Uterus (tissue), 4 donors: ENCODE data around the gene KIRREL2. TPM values are rescaled to one million over a fixed set of nuclear protein-coding genes. Genes with fewer than 3 reads are reported as not detected.

Experiments used
- DNase-seq, 2 donors: peaks; one replicate each; pipeline ENCODE4 v3.0.0-alpha.2; 2019 to 2020
- H3K27ac ChIP-seq, 2 donors: fragments of 200-600 bp; sonication (generic); 1 replicate in 1 of 2; 2 replicates in 1 of 2; pipeline ENCODE4 v1.5.1; 2016 to 2018
- H3K27me3 ChIP-seq, 2 donors: fragments of 200-600 bp; sonication (generic); one replicate each; pipeline ENCODE4 v1.5.1; 2018 to 2019; ENCODE audit warnings: control low read depth in 1 of 2
- H3K36me3 ChIP-seq, 2 donors: fragments of 200-600 bp; sonication (generic); one replicate each; pipeline ENCODE4 v1.5.1; 2019; ENCODE audit warnings: control low read depth in 1 of 2
- H3K4me1 ChIP-seq, 2 donors: fragments of 200-600 bp; sonication (generic); one replicate each; pipeline ENCODE4 v1.5.1; 2018 to 2019; ENCODE audit warnings: control low read depth in 1 of 2
- H3K4me3 ChIP-seq, 2 donors: fragments of 200-600 bp; sonication (generic); 1 replicate in 1 of 2; 2 replicates in 1 of 2; pipeline ENCODE4 v1.5.1; 2018 to 2019; ENCODE audit warnings: mild to moderate bottlenecking in 1 of 2
- H3K9me3 ChIP-seq, 2 donors: fragments of 200-600 bp; sonication (generic); one replicate each; pipeline ENCODE4 v1.5.1; 2019; ENCODE audit warnings: control low read depth in 1 of 2
- POLR2A ChIP-seq, 2 donors: fragments of 450-650 bp; IDR thresholded peaks; one replicate each; pipeline ENCODE4 v1.6.1; 2016; ENCODE audit warnings: antibody characterized with exemption in 2 of 2, mild to moderate bottlenecking in 1 of 2, moderate library complexity in 1 of 2
- intact Hi-C: fragments of 100-400 bp; cut with DNase I; formaldehyde crosslinking; loops from one replicate; pipeline ENCODE4 v1.15.1; 2023; ENCODE audit warnings: low total_unique reads
- total RNA-seq, 4 donors: library from RNA; depleted of rRNA in 3 of 4; stranded (reverse); fragments of >200 nt in 3 of 4; gene quantifications; one replicate each; pipeline versions ENCODE4 v1.1.0 to v1.2.4, GENCODE V29; 2014 to 2023
- TF ChIP-seq, protein P1 (sequence below), 4 experiments: fragments of 200-600 bp in 2 of 4; fragments of 450-650 bp in 2 of 4; sonication (generic) in 2 of 4; IDR thresholded peaks; one replicate each; pipeline ENCODE4 v1.5.1; 2016 to 2019; ENCODE audit warnings: antibody characterized with exemption in 4 of 4, mild to moderate bottlenecking in 2 of 4, moderate library complexity in 1 of 4
- donor health status: DM: yes; HTN: yes; CAD: no.

The KIRREL2 gene
- total RNA-seq, 4 donors from 2014 or later = 0.55 to 2.8 TPM; not detected in 2

DNA sequence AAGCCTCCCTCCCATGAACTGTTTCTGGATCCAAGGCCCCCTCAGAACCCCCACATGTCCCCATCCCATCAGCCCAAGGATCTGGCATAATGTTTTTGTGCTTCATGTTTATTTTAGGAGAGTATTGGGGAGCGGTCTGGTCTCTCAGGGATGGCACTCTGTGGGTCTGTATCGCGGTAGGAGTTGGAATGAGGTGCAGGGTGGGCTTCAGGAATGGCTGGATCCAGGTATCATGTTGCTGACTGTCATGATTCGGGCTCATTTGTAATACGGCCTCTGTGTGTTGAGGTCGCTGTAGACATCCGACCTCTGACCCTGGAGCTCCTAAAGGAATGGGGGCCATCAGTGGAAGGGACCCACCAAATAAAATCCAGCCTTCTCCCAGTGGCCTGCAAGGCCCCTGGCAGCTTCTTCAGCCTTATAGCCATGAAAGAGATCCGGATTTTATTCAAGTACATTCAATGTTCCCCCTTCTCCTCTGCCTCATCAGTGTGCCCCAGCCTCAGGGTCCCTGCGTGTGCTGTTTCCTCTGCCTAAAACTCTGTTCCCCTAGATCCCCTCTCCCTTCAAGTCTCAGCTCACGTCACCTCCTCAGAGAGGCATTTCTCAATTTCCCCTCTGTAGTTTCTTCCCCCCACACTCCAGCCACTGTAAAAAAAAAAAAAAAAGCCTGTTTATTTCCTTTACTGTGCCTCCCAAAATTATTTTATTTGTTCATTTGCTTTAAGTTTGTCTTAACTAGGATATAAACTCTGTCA lies 47.8 kb downstream of the KIRREL2 start:
- no peaks in the 10 kb centered on the region for H3K27me3 ChIP-seq
- TF ChIP-seq, protein P1, sequence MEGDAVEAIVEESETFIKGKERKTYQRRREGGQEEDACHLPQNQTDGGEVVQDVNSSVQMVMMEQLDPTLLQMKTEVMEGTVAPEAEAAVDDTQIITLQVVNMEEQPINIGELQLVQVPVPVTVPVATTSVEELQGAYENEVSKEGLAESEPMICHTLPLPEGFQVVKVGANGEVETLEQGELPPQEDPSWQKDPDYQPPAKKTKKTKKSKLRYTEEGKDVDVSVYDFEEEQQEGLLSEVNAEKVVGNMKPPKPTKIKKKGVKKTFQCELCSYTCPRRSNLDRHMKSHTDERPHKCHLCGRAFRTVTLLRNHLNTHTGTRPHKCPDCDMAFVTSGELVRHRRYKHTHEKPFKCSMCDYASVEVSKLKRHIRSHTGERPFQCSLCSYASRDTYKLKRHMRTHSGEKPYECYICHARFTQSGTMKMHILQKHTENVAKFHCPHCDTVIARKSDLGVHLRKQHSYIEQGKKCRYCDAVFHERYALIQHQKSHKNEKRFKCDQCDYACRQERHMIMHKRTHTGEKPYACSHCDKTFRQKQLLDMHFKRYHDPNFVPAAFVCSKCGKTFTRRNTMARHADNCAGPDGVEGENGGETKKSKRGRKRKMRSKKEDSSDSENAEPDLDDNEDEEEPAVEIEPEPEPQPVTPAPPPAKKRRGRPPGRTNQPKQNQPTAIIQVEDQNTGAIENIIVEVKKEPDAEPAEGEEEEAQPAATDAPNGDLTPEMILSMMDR (IDR thresholded peaks at IDR 0.05) = no peak
- TF ChIP-seq POLR2A (IDR thresholded peaks at IDR 0.05) = no peak
- no peaks in the 10 kb centered on the region for H3K9me3 ChIP-seq
- H3K4me3 ChIP-seq = no peak overlapping the region
- intact Hi-C loops = no loop called here
- H3K4me1 ChIP-seq = peaks cover 0 to 4% of the 10 kb centered on the region in 2 donors
- no peak for DNase-seq
- no peak overlapping the region for H3K27ac ChIP-seq
- H3K36me3 ChIP-seq = no peaks in the 10 kb centered on the region

DNA sequence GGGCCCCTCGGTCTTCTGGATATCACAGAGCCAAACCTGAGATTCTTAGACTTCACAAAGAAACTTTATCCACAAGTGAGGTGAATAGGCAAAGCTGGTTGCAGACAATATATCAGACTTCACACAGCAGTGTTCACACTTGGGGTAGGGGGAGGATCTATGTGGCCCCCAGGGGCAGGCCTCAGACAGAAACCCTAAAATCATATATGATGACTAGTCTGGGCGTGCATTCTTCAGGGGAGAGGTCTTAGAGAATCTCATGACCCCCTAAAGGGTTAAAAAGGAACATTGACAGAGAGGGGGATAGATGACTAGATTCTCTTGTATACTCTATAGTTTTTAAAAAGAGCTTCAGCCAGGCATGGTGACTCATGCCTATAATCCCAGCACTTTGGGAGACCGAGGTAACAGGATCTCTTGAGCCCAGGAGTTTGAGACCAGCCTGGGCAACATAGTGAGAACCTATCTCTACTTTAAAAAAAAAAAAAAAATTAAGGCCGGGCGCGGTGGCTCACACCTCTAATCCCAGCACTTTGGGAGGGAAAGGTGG lies 48.5 kb downstream of the KIRREL2 start:
- no peaks in the 10 kb centered on the region for H3K27me3 ChIP-seq
- intact Hi-C loops = no loop called here
- no peak overlapping the region for H3K27ac ChIP-seq
- H3K9me3 ChIP-seq = no peaks in the 10 kb centered on the region
- H3K4me1 ChIP-seq = peaks cover 0 to 4% of the 10 kb centered on the region in 2 donors
- TF ChIP-seq, protein P1 (IDR thresholded peaks at IDR 0.05) = no peak
- no peak for TF ChIP-seq POLR2A (IDR thresholded peaks at IDR 0.05)
- DNase-seq = no peak
- no peak overlapping the region for H3K4me3 ChIP-seq
- H3K36me3 ChIP-seq = no peaks in the 10 kb centered on the region

DNA sequence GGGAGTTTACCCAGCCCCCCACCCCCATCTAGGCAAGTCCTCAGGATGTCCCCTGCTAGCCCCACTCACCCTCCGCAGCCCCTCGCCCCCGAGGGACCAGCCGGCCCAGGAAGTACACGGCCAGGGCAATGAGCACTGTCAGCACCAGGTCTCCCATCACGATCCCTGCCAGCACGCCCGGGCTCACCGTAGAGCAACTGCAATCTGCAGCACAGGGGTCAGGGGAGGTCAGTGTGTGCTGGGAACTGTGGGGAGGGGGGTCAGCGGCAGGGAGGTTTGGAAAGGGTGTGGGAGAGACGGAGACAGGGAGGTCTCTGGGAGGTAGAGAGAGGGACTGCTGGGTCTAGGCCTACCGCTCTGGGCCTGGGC lies 50.6 kb downstream of the KIRREL2 start:
- no peak overlapping the region for H3K27ac ChIP-seq
- no peaks in the 10 kb centered on the region for H3K36me3 ChIP-seq
- DNase-seq = no peak
- no peak for TF ChIP-seq POLR2A (IDR thresholded peaks at IDR 0.05)
- TF ChIP-seq, protein P1 (IDR thresholded peaks at IDR 0.05) = no peak
- H3K27me3 ChIP-seq = no peaks in the 10 kb centered on the region
- no peaks in the 10 kb centered on the region for H3K9me3 ChIP-seq
- H3K4me1 ChIP-seq = no peaks in the 10 kb centered on the region
- intact Hi-C loops = no loop called here
- H3K4me3 ChIP-seq = no peak overlapping the region

DNA sequence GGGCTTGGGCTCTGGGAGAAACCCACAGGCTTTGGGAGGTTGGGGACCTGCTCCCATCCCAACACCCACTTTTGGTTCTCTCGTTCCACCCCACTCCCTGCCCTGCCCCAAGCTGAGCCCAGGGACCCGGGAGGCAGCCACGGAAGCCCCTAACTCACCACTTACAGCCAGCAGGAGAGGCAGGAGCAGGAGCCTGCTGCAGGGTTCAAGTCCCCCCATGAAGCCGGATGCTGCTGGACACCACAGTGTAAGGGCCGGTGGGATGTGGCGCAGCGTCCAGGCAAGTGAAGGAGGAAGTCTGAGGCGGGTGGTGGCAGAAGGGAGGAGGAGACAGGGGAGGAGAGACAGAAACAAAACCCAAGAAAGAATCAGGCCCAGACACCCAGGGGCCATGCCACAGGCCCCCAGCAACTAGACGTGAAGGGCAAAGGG lies 51.3 kb downstream of the KIRREL2 start, which contains the start of gene TYROBP:
TYROBP (minus strand) TSS at position 286 of the 432 bp plus-strand sequence; CDS start at position 219, 67 bp downstream.
- no peaks in the 10 kb centered on the region for H3K9me3 ChIP-seq
- no peak for DNase-seq
- no peaks in the 10 kb centered on the region for H3K36me3 ChIP-seq
- H3K4me3 ChIP-seq = no peak within 1 kb of the TSS
- TF ChIP-seq POLR2A (IDR thresholded peaks at IDR 0.05) = no peak
- TF ChIP-seq, protein P1 (IDR thresholded peaks at IDR 0.05) = no peak
- no peaks in the 10 kb centered on the region for H3K27me3 ChIP-seq
- no peak within 1 kb of the TSS for H3K27ac ChIP-seq
- intact Hi-C loops = no loop called here
- no peaks in the 10 kb centered on the region for H3K4me1 ChIP-seq

- H3K4me1 ChIP-seq = no peaks in the 10 kb centered on the region
- H3K9me3 ChIP-seq = no peaks in the 10 kb centered on the region
- H3K27me3 ChIP-seq = no peaks in the 10 kb centered on the region
- TF ChIP-seq, protein P1 (IDR thresholded peaks at IDR 0.05) = no peak
- no peak for TF ChIP-seq POLR2A (IDR thresholded peaks at IDR 0.05)
- H3K4me3 ChIP-seq = no peak overlapping the region
- intact Hi-C loops = no loop called here
- no peaks in the 10 kb centered on the region for H3K36me3 ChIP-seq
- H3K27ac ChIP-seq = no peak overlapping the region
- DNase-seq = no peak
Observed at GRCh38 chr19:35908973-35909683, 52.4 kb downstream of the KIRREL2 start.
